ENCODE measurements around the gene TSPAN4. TPM values are rescaled to one million over a fixed set of nuclear protein-coding genes. Genes with fewer than 3 reads are reported as not detected.

Gene TSPAN4
- total and polyA plus RNA-seq, 9 of the 15 experiments (the other 6 are each of a cell fraction or from before 2014, with no cell fraction given): 0.07 to 31.0 (median 15.7) TPM

DNA sequence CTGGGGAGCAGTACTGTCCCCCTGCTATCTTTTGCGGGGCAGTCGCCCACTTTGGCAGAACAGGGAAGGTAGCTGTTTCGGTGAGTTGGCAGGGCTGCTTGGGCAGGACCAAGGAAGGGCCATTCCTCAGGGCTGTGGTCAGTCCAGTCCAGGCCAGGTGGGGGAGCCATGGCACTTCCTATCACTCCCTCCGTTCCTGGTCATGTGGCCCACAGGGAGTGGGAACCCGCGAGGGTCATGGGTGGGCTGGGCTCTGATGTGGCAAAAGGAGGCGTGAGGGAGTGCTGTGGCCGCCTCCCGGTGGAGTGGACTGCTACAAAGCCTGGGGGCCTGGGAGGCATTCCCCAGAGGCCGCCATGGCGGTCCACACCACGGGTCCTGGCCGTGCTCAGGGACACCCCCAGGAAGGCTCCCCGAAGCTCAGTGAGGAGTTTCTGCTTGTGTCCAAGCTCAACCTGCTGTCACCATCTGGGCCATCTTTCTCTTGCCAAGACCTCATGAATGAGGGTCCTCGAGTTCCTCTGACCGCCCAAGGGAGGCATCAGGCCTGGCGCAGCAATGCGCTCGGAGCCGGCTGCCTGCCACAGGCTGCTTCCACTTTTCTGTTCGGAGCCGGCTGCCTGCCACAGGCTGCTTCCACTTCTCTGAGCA is 56.0 kb downstream of the TSPAN4 start (continued):
- TF ChIP-seq, protein P1, sequence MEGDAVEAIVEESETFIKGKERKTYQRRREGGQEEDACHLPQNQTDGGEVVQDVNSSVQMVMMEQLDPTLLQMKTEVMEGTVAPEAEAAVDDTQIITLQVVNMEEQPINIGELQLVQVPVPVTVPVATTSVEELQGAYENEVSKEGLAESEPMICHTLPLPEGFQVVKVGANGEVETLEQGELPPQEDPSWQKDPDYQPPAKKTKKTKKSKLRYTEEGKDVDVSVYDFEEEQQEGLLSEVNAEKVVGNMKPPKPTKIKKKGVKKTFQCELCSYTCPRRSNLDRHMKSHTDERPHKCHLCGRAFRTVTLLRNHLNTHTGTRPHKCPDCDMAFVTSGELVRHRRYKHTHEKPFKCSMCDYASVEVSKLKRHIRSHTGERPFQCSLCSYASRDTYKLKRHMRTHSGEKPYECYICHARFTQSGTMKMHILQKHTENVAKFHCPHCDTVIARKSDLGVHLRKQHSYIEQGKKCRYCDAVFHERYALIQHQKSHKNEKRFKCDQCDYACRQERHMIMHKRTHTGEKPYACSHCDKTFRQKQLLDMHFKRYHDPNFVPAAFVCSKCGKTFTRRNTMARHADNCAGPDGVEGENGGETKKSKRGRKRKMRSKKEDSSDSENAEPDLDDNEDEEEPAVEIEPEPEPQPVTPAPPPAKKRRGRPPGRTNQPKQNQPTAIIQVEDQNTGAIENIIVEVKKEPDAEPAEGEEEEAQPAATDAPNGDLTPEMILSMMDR (IDR thresholded peaks at IDR 0.05 in 2 of 3, conservative IDR thresholded peaks at IDR 0.05 in 1 of 3; ENCODE audit: insufficient read depth in 2 of 3, low read depth in 1 of 3, low read length in 3 of 3): peak; percentile 42 to 57 (median 45); a peak in 5 of 6 replicates
- TF ChIP-seq RAD51 (IDR thresholded peaks at IDR 0.05; ENCODE audit: borderline replicate concordance, low read depth) (peak; percentile 48; the same call in 1 of the 2 replicates), ZNF197 (CRISPR knock-in tag; IDR thresholded peaks at IDR 0.05; ENCODE audit: low read depth) (no peak), SP1 (CRISPR knock-in tag; IDR thresholded peaks at IDR 0.05) (no peak), HCFC1 (IDR thresholded peaks at IDR 0.05; ENCODE audit: low read depth, low read length) (0 out of 2 replicates have a peak, but pooled peaks have one; percentile 4)
- TF ChIP-seq, protein P2, sequence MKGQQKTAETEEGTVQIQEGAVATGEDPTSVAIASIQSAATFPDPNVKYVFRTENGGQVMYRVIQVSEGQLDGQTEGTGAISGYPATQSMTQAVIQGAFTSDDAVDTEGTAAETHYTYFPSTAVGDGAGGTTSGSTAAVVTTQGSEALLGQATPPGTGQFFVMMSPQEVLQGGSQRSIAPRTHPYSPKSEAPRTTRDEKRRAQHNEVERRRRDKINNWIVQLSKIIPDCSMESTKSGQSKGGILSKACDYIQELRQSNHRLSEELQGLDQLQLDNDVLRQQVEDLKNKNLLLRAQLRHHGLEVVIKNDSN (CRISPR knock-in tag; IDR thresholded peaks at IDR 0.05): peak; percentile 60
- TF ChIP-seq, protein P3, sequence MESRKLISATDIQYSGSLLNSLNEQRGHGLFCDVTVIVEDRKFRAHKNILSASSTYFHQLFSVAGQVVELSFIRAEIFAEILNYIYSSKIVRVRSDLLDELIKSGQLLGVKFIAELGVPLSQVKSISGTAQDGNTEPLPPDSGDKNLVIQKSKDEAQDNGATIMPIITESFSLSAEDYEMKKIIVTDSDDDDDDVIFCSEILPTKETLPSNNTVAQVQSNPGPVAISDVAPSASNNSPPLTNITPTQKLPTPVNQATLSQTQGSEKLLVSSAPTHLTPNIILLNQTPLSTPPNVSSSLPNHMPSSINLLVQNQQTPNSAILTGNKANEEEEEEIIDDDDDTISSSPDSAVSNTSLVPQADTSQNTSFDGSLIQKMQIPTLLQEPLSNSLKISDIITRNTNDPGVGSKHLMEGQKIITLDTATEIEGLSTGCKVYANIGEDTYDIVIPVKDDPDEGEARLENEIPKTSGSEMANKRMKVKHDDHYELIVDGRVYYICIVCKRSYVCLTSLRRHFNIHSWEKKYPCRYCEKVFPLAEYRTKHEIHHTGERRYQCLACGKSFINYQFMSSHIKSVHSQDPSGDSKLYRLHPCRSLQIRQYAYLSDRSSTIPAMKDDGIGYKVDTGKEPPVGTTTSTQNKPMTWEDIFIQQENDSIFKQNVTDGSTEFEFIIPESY (CRISPR knock-in tag; IDR thresholded peaks at IDR 0.05): peak; percentile 97

All from K562 (cell line).